ENCODE data around the gene RNASE11. TPM values are rescaled to one million over a fixed set of nuclear protein-coding genes. Genes with fewer than 3 reads are reported as not detected.
"Not testable (repeated sequence)": the region's sequence is repeated elsewhere in the genome, so short reads cannot be mapped to it uniquely, and the experiment has no call there.

Gene RNASE11
- total RNA-seq, 4 donors from 2014 or later = not detected

- WGBS, 2 donors = 30 to 40% methylated on average over 12 of the region's 12 CpGs
- Histone ChIP-seq H3K4me3 (peak overlapping the region in 2 of 4 donors; percentile 35 to 44), H3K27me3 (no peaks in the 10 kb centered on the region), H3K36me3 (no peaks in the 10 kb centered on the region), H3K4me1 (peaks cover 0 to 77% (median 16%) of the 10 kb centered on the region in 4 donors), H3K9me3 (no peaks in the 10 kb centered on the region), H3K27ac (peak overlapping the region in 2 of 4 donors; percentile 31 to 56)
- TF ChIP-seq EP300 (IDR thresholded peaks at IDR 0.05) (no peak), POLR2A (IDR thresholded peaks at IDR 0.05) (no peak)
- TF ChIP-seq, protein P1, sequence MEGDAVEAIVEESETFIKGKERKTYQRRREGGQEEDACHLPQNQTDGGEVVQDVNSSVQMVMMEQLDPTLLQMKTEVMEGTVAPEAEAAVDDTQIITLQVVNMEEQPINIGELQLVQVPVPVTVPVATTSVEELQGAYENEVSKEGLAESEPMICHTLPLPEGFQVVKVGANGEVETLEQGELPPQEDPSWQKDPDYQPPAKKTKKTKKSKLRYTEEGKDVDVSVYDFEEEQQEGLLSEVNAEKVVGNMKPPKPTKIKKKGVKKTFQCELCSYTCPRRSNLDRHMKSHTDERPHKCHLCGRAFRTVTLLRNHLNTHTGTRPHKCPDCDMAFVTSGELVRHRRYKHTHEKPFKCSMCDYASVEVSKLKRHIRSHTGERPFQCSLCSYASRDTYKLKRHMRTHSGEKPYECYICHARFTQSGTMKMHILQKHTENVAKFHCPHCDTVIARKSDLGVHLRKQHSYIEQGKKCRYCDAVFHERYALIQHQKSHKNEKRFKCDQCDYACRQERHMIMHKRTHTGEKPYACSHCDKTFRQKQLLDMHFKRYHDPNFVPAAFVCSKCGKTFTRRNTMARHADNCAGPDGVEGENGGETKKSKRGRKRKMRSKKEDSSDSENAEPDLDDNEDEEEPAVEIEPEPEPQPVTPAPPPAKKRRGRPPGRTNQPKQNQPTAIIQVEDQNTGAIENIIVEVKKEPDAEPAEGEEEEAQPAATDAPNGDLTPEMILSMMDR (IDR thresholded peaks at IDR 0.05) = no peak
- DNase-seq (ENCODE audit: low spot score in 2 of 2) = no peak
Measured at GRCh38 chr14:20626274-20626673, 38.5 kb upstream of the RNASE11 start.

GRCh38 chr14:20624495-20625070, 36.8 kb upstream of the RNASE11 start:
- no peaks in the 10 kb centered on the region for H3K27me3 ChIP-seq
- H3K9me3 ChIP-seq = no peaks in the 10 kb centered on the region
- H3K36me3 ChIP-seq = no peaks in the 10 kb centered on the region
- peak overlapping the region in 3 of 4 donors; percentile 31 to 48 (median 46) for H3K27ac ChIP-seq
- peak in 1 of 2 donors; percentile 45 for DNase-seq (ENCODE audit: low spot score in 2 of 2)
- peaks cover 0 to 66% (median 10%) of the 10 kb centered on the region in 4 donors for H3K4me1 ChIP-seq
- peak overlapping the region; percentile 8 to 44 (median 32) for H3K4me3 ChIP-seq
- WGBS, 2 donors = 5 to 16% methylated on average over 22 of the region's 22 CpGs
- TF ChIP-seq EP300 (IDR thresholded peaks at IDR 0.05) = no peak
- TF ChIP-seq, protein P1 (IDR thresholded peaks at IDR 0.05) = no peak
- no peak for TF ChIP-seq POLR2A (IDR thresholded peaks at IDR 0.05)

DNA sequence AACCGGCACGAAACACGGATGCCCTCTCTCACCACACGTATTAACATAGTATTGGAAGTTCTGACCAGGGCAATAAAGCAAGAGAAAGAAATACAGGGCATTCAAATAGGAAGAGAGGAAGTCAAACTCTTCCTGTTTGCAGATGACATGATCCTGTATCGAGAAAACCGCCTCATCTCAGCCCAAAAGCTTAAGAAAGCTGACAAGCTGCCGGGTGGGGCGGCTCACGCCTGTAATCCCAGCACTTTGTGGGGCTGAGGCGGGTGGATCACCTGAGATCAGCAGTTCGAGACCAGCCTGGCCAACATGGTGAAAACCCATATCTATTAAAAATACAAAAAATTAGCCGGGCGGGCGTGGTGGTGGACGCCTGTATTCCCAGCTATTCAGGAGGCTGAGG, 36.0 kb upstream of the RNASE11 start:
- 56% methylated on average over 15 of the region's 15 CpGs for WGBS, 2 donors
- TF ChIP-seq EP300 (IDR thresholded peaks at IDR 0.05) = no peak
- TF ChIP-seq, protein P1 (IDR thresholded peaks at IDR 0.05) = no peak
- no peak for TF ChIP-seq POLR2A (IDR thresholded peaks at IDR 0.05)
- H3K27me3 ChIP-seq = no peaks in the 10 kb centered on the region

GRCh38 chr14:20622816-20623291, 35.1 kb upstream of the RNASE11 start:
- WGBS, 2 donors = 11 to 19% methylated on average over 29 of the region's 29 CpGs
- no peaks in the 10 kb centered on the region for H3K27me3 ChIP-seq
- TF ChIP-seq EP300 (IDR thresholded peaks at IDR 0.05) (no peak), POLR2A (IDR thresholded peaks at IDR 0.05) (no peak)
- TF ChIP-seq, protein P1 (IDR thresholded peaks at IDR 0.05) = no peak
- H3K27ac ChIP-seq = peak overlapping the region in 1 of 4 donors; percentile 19
- H3K4me3 ChIP-seq = peak overlapping the region in 1 of 4 donors; percentile 11
- H3K36me3 ChIP-seq = no peaks in the 10 kb centered on the region
- DNase-seq (ENCODE audit: low spot score in 2 of 2) = no peak
- H3K4me1 ChIP-seq = peaks cover 0 to 53% (median 10%) of the 10 kb centered on the region in 4 donors
- no peaks in the 10 kb centered on the region for H3K9me3 ChIP-seq

More for the DNA sequence above, 36.0 kb upstream of the RNASE11 start:
- Histone ChIP-seq H3K9me3 (no peaks in the 10 kb centered on the region), H3K4me3 (no peak overlapping the region), H3K27ac (no peak overlapping the region), H3K4me1 (peaks cover 0 to 62% (median 10%) of the 10 kb centered on the region in 4 donors), H3K36me3 (no peaks in the 10 kb centered on the region)
- no peak for DNase-seq (ENCODE audit: low spot score in 2 of 2)

DNA sequence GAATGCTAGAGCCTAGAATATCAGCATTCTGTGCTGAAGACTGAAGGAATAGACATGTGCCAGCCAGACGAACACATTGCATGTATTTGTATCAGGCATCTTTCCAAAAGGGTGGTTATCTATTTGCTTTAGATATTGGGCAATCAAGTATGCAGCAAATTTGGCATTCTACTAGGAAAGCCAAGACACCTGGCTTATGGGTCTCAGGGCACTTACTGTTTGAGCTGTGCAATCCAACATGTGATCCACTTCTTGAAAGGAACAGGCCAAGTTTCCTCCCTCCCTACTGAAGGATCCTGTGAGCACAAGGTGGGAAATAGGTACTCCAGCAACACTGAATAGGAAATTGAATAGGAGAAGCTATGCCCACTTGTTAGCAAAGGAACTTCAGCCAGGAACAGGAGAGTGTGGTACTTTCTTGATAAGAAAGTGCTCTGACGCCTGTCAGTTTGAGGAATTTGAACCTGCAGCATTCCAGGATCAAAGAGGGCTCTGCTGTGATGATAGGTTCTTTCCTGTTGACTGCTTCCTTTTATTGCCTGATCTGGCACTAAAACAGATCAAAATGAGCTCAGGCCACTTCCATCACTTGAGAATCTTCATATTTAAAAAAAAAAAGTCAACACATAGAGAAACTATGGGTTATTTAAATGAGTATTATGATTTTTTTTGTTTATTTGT, 33.1 kb upstream of the RNASE11 start:
- no peaks in the 10 kb centered on the region for H3K36me3 ChIP-seq

DNA sequence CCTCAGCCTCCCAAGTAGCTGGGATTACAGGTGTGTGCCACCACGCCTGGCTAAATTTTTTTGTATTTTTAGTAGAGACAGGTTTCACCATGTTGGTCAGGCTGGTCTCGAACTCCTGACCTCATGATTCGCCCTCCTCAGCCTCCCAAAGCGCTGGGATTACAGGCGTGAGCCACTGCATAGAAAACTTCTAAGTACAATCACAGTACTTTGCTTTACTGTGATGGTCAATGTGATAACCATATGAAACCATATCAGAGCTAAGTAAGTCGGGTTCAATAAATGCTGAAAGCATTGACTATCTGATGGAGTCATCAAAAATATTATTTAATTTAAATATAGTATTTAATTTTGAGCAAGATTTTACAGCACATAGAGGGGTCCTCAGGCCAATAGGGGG, 31.9 kb upstream of the RNASE11 start:
- peaks cover 0 to 29% (median 9%) of the 10 kb centered on the region in 4 donors for H3K4me1 ChIP-seq
- H3K4me3 ChIP-seq; H3K27ac ChIP-seq; DNase-seq (ENCODE audit: low spot score in 2 of 2); H3K36me3 ChIP-seq; H3K9me3 ChIP-seq; H3K27me3 ChIP-seq: not testable (repeated sequence)
- 85 to 94% methylated on average over 6 of the region's 6 CpGs for WGBS, 2 donors

More for the DNA sequence above, 33.1 kb upstream of the RNASE11 start:
- Histone ChIP-seq H3K27me3 (no peaks in the 10 kb centered on the region), H3K9me3 (no peaks in the 10 kb centered on the region), H3K4me1 (peaks cover 0 to 35% (median 8%) of the 10 kb centered on the region in 4 donors), H3K27ac (no peak overlapping the region), H3K4me3 (no peak overlapping the region)
- 72 to 74% methylated on average over 2 of the region's 2 CpGs for WGBS, 2 donors
- TF ChIP-seq EP300 (IDR thresholded peaks at IDR 0.05) = no peak
- TF ChIP-seq POLR2A (IDR thresholded peaks at IDR 0.05) = no peak
- TF ChIP-seq, protein P1 (IDR thresholded peaks at IDR 0.05) = no peak
- no peak for DNase-seq (ENCODE audit: low spot score in 2 of 2)

All from tibial nerve (tissue), 4 donors.